Anterior cingulate cortex (tissue), 58 donors: ENCODE measurements around the gene CPNE6.
A peak's percentile ranks its signal among the peaks of the same experiment; 100 is the strongest.

Experiments
- DNase-seq, 58 donors: peaks; one replicate each; lab custom pipeline; 2025; lab: John Stamatoyannopoulos, UW

Gene CPNE6

GRCh38 chr14:24067133-24068082 lies 4.0 kb upstream of the CPNE6 start:
- peak in 40 of 58 donors; percentile 12 to 79 (median 38) for DNase-seq

GRCh38 chr14:24068711-24069410 lies 2.5 kb upstream of the CPNE6 start:
- no peak for DNase-seq

- DNase-seq: no peak
These were observed 2.0 kb upstream of the CPNE6 start for GRCh38 chr14:24069411-24069735.

- peak in 2 of 58 donors; percentile 55 to 65 for DNase-seq
These were observed 848 bp upstream of the CPNE6 start for GRCh38 chr14:24070285-24071143.

- DNase-seq: peak in 45 of 58 donors; percentile 18 to 88 (median 62)
These were observed 571 bp downstream of the CPNE6 start for GRCh38 chr14:24071836-24072430.

GRCh38 chr14:24072436-24072835 lies 1.1 kb downstream of the CPNE6 start:
- DNase-seq: peak in 41 of 58 donors; percentile 13 to 88 (median 62)

GRCh38 chr14:24072881-24073877 lies 1.8 kb downstream of the CPNE6 start:
- DNase-seq: no peak

GRCh38 chr14:24074625-24075484 lies 3.5 kb downstream of the CPNE6 start:
- DNase-seq: no peak

GRCh38 chr14:24075485-24076301 lies 4.3 kb downstream of the CPNE6 start:
- no peak for DNase-seq

- no peak for DNase-seq
These were observed 4.9 kb downstream of the CPNE6 start for GRCh38 chr14:24076302-24076601.

GRCh38 chr14:24077086-24077485 lies 5.7 kb downstream of the CPNE6 start:
- DNase-seq: no peak

GRCh38 chr14:24078146-24078545 lies 6.8 kb downstream of the CPNE6 start:
- DNase-seq: no peak

GRCh38 chr14:24079491-24080141 lies 8.3 kb downstream of the CPNE6 start:
- DNase-seq: peak in 31 of 58 donors; percentile 13 to 75 (median 44)

- peak in 4 of 58 donors; percentile 16 to 54 (median 27) for DNase-seq
These were observed 8.8 kb downstream of the CPNE6 start for GRCh38 chr14:24080142-24080530.

GRCh38 chr14:24080888-24081738 lies 9.8 kb downstream of the CPNE6 start:
- DNase-seq: peak in 53 of 58 donors; percentile 17 to 84 (median 53)

GRCh38 chr14:24081739-24082211 lies 10.4 kb downstream of the CPNE6 start:
- peak in 1 of 58 donors; percentile 42 for DNase-seq
